ENCODE data around the gene C10orf71. TPM values are rescaled to one million over a fixed set of nuclear protein-coding genes. Genes with fewer than 3 reads are reported as not detected.

C10orf71 gene
- polyA plus RNA-seq, 1 of the 3 experiments (the other 2 are of a cell fraction) = not detected

DNA sequence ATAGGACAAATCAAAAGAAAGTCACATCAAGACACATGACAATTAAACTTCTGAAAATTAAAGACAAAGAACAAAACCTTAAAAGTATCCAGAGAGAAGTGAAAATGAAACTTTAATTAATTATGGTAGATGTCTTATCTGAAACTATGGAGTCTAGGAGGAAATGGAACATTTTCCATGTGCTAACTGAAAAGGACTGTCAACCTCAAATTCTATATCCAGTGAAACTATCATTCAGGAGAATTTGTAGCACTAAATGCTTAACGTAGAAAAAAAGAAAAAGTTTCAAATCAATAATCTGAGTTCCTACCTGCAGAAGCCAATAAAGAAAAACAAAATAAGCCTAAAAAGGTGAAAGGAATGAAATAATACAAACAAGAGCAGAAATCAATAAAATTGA lies 33.1 kb upstream of the C10orf71 start:
- Histone ChIP-seq H3K9me2 (no peaks in the 10 kb centered on the region), H3K9me3 (no peaks in the 10 kb centered on the region), H3F3A (replicated peaks; ENCODE audit: insufficient read depth) (no peaks in the 10 kb centered on the region), H2AFZ (ENCODE audit: low read depth) (no peak overlapping the region), H4K20me1 (ENCODE audit: insufficient read depth) (no peaks in the 10 kb centered on the region), H3K4me1 (ENCODE audit: control insufficient read depth in 1 of 2, insufficient read depth in 2 of 2, low read depth in 1 of 2, low read length in 1 of 2) (no peaks in the 10 kb centered on the region; a peak in 1 of 4 replicates), H3K4me2 (no peak overlapping the region), H3K27me3 (ENCODE audit: insufficient read depth) (no peaks in the 10 kb centered on the region), H3K79me2 (ENCODE audit: insufficient read depth) (no peaks in the 10 kb centered on the region), H3K9ac (no peak overlapping the region), H3K4me3 (ENCODE audit: low read depth in 2 of 2, low read length in 1 of 2) (no peak overlapping the region), H3K27ac (ENCODE audit: low read depth in 2 of 2, low read length in 1 of 2) (no peak overlapping the region), H3K36me3 (replicated peaks in 1 of 2; ENCODE audit: control insufficient read depth in 1 of 2, insufficient read depth in 2 of 2, low read length in 1 of 2) (no peaks in the 10 kb centered on the region)
- TF ChIP-seq, protein P1, sequence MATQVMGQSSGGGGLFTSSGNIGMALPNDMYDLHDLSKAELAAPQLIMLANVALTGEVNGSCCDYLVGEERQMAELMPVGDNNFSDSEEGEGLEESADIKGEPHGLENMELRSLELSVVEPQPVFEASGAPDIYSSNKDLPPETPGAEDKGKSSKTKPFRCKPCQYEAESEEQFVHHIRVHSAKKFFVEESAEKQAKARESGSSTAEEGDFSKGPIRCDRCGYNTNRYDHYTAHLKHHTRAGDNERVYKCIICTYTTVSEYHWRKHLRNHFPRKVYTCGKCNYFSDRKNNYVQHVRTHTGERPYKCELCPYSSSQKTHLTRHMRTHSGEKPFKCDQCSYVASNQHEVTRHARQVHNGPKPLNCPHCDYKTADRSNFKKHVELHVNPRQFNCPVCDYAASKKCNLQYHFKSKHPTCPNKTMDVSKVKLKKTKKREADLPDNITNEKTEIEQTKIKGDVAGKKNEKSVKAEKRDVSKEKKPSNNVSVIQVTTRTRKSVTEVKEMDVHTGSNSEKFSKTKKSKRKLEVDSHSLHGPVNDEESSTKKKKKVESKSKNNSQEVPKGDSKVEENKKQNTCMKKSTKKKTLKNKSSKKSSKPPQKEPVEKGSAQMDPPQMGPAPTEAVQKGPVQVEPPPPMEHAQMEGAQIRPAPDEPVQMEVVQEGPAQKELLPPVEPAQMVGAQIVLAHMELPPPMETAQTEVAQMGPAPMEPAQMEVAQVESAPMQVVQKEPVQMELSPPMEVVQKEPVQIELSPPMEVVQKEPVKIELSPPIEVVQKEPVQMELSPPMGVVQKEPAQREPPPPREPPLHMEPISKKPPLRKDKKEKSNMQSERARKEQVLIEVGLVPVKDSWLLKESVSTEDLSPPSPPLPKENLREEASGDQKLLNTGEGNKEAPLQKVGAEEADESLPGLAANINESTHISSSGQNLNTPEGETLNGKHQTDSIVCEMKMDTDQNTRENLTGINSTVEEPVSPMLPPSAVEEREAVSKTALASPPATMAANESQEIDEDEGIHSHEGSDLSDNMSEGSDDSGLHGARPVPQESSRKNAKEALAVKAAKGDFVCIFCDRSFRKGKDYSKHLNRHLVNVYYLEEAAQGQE (IDR thresholded peaks at IDR 0.05; ENCODE audit: low read depth, low read length) = no peak
- TF ChIP-seq GABPA (IDR thresholded peaks at IDR 0.05; ENCODE audit: low read depth) = no peak
- no peak for TF ChIP-seq MXI1 (IDR thresholded peaks at IDR 0.05; ENCODE audit: low read depth, low read length)
- no peak for TF ChIP-seq JUND (IDR thresholded peaks at IDR 0.05)
- TF ChIP-seq POLR2AphosphoS5 (IDR thresholded peaks at IDR 0.05; ENCODE audit: low read depth, low read length) = no peak
- CTCF ChIA-PET = no interaction called here
- no peak for DNase-seq
- POLR2A ChIA-PET = no interaction called here
- WGBS (ENCODE audit: low lambda C conversion rate) = 36% methylated on average over 1 of the region's 1 CpG

DNA sequence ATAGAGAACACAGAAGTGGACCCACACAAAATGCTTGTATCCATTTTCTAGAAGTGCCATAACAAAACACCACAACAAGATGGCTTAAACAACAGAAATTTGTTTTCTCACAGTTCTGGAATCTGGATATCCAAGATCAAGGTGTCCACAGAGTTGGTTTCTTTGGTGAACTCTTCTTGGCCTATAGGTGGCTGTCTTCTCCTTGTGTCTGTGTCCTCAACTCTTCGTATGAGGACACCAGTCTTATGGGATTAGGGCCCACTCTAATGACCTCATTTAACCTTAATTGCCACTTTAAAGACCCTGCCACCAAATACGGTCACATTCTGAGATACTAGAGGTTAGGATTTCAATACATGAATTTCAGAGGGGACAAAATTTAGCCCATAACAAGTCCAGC lies 30.8 kb upstream of the C10orf71 start:
- TF ChIP-seq, protein P2, sequence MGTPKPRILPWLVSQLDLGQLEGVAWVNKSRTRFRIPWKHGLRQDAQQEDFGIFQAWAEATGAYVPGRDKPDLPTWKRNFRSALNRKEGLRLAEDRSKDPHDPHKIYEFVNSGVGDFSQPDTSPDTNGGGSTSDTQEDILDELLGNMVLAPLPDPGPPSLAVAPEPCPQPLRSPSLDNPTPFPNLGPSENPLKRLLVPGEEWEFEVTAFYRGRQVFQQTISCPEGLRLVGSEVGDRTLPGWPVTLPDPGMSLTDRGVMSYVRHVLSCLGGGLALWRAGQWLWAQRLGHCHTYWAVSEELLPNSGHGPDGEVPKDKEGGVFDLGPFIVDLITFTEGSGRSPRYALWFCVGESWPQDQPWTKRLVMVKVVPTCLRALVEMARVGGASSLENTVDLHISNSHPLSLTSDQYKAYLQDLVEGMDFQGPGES (IDR thresholded peaks at IDR 0.05; ENCODE audit: low read depth, low read length) = no peak
- TF ChIP-seq TAF1 (IDR thresholded peaks at IDR 0.05; ENCODE audit: borderline replicate concordance, low read depth, low read length) (no peak), EP300 (IDR thresholded peaks at IDR 0.05; ENCODE audit: borderline replicate concordance in 1 of 2, low read depth in 1 of 2, low read length in 1 of 2) (no peak), NFIC (IDR thresholded peaks at IDR 0.05; ENCODE audit: borderline replicate concordance) (no peak), EZH2phosphoT487 (IDR thresholded peaks at IDR 0.05; ENCODE audit: borderline replicate concordance, low read depth) (no peak)
- TF ChIP-seq, protein P3, sequence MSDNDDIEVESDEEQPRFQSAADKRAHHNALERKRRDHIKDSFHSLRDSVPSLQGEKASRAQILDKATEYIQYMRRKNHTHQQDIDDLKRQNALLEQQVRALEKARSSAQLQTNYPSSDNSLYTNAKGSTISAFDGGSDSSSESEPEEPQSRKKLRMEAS (IDR thresholded peaks at IDR 0.05; ENCODE audit: low read depth) = no peak
- H3K36me3 ChIP-seq (replicated peaks in 1 of 2; ENCODE audit: control insufficient read depth in 1 of 2, insufficient read depth in 2 of 2, low read length in 1 of 2) = no peaks in the 10 kb centered on the region
- H3K79me2 ChIP-seq (ENCODE audit: insufficient read depth) = no peaks in the 10 kb centered on the region
- H3K9me3 ChIP-seq = no peaks in the 10 kb centered on the region
- H3K27ac ChIP-seq (ENCODE audit: low read depth in 2 of 2, low read length in 1 of 2) = no peak overlapping the region
- no peaks in the 10 kb centered on the region for H3K27me3 ChIP-seq (ENCODE audit: insufficient read depth)
- no peaks in the 10 kb centered on the region for H3F3A ChIP-seq (replicated peaks; ENCODE audit: insufficient read depth)
- H3K4me3 ChIP-seq (ENCODE audit: low read depth in 2 of 2, low read length in 1 of 2) = no peak overlapping the region
- H3K9me2 ChIP-seq = no peaks in the 10 kb centered on the region
- 40% methylated on average over 2 of the region's 2 CpGs for WGBS (ENCODE audit: low lambda C conversion rate)
- no peak overlapping the region for H3K9ac ChIP-seq
- POLR2A ChIA-PET = no interaction called here
- DNase-seq = no peak
- H2AFZ ChIP-seq (ENCODE audit: low read depth) = no peak overlapping the region
- H3K4me2 ChIP-seq = no peak overlapping the region
- peaks cover 0 to 6% of the 10 kb centered on the region in 2 experiments; a peak in 1 of 4 replicates for H3K4me1 ChIP-seq (ENCODE audit: control insufficient read depth in 1 of 2, insufficient read depth in 2 of 2, low read depth in 1 of 2, low read length in 1 of 2)
- H4K20me1 ChIP-seq (ENCODE audit: insufficient read depth) = no peaks in the 10 kb centered on the region
- CTCF ChIA-PET = no interaction called here

All from SK-N-SH (cell line).